OCI-LY1 (cell line): Measurements from ENCODE around the gene ERAS.

Experiments used
- H2AFZ ChIP-seq: fragments of 200-600 bp; sonication (generic), shearing (Covaris generic); 2 replicates; pipeline ENCODE4 v1.6.0; 2014; ENCODE audit warnings: antibody characterized with exemption, mild to moderate bottlenecking, low read length
- H3F3A ChIP-seq: fragments of 200-600 bp; sonication (generic), shearing (Covaris generic); 2 replicates; pipeline ENCODE4 v1.6.0; 2014; ENCODE audit warnings: mild to moderate bottlenecking, antibody characterized with exemption, low read length, moderate library complexity; ENCODE audit not compliant: insufficient read depth
- H3K27ac ChIP-seq: fragments of 200-600 bp; sonication (generic); 2 replicates; pipeline ENCODE4 v1.5.1; 2014; ENCODE audit warnings: low read length, mixed run types, mild to moderate bottlenecking, low read depth; ENCODE audit not compliant: poor library complexity, severe bottlenecking
- H3K27me3 ChIP-seq: fragments of 200-600 bp; sonication (generic); 2 replicates; pipeline ENCODE4 v1.6.0; 2014; ENCODE audit warnings: antibody characterized with exemption, mild to moderate bottlenecking, low read length, moderate library complexity; ENCODE audit not compliant: insufficient read depth
- H3K36me3 ChIP-seq: fragments of 200-600 bp; sonication (generic); 2 replicates; pipeline ENCODE4 v1.6.1; 2014; ENCODE audit warnings: mild to moderate bottlenecking, antibody characterized with exemption, low read length, moderate library complexity, mixed read lengths; ENCODE audit not compliant: insufficient read depth
- H3K4me1 ChIP-seq: fragments of 200-600 bp; sonication (generic); 2 replicates; pipeline ENCODE4 v1.5.1; 2014; ENCODE audit warnings: mild to moderate bottlenecking, low read length, moderate library complexity; ENCODE audit not compliant: insufficient read depth, severe bottlenecking
- H3K4me2 ChIP-seq: fragments of 200-600 bp; sonication (generic), shearing (Covaris generic); 2 replicates; pipeline ENCODE4 v1.6.1; 2014; ENCODE audit warnings: low read length
- H3K4me3 ChIP-seq: fragments of 200-600 bp; sonication (generic); 2 replicates; pipeline ENCODE4 v1.5.1; 2014; ENCODE audit warnings: low read length, low read depth, mild to moderate bottlenecking, mixed read lengths; ENCODE audit not compliant: poor library complexity, severe bottlenecking
- H3K79me2 ChIP-seq: fragments of 200-600 bp; shearing (Covaris generic); 2 replicates; pipeline ENCODE4 v1.6.1; 2016; ENCODE audit warnings: mixed run types, low read length, mixed read lengths; ENCODE audit not compliant: insufficient read depth
- H3K9ac ChIP-seq: fragments of 200-600 bp; sonication (generic), shearing (Covaris generic); 2 replicates; pipeline ENCODE4 v1.6.1; 2014; ENCODE audit warnings: mild to moderate bottlenecking, low read length, mixed read lengths
- H3K9me2 ChIP-seq: fragments of 200-600 bp; sonication (generic), shearing (Covaris generic); 2 replicates; pipeline ENCODE4 v1.6.1; 2014; ENCODE audit warnings: low read depth, mild to moderate bottlenecking, low read length, mixed read lengths
- H3K9me3 ChIP-seq: fragments of 200-600 bp; shearing (Covaris generic); 2 replicates; pipeline ENCODE4 v1.6.1; 2014; ENCODE audit warnings: low read length, mixed read lengths
- H4K20me1 ChIP-seq: fragments of 200-600 bp; sonication (generic), shearing (Covaris generic); 2 replicates; pipeline ENCODE4 v1.6.0; 2016; ENCODE audit warnings: mild to moderate bottlenecking, low read length; ENCODE audit not compliant: insufficient read depth
- EZH2 ChIP-seq: fragments of 200-600 bp; sonication (generic), shearing (Covaris generic); IDR thresholded peaks from 2 replicates; pipeline ENCODE4 v1.8.0; 2017; ENCODE audit warnings: borderline replicate concordance, mixed run types, mild to moderate bottlenecking, antibody characterized with exemption, low read length, moderate library complexity, mixed read lengths
- TF ChIP-seq, protein P1 (sequence below): fragments of 200-600 bp; sonication (generic), shearing (Covaris generic); IDR thresholded peaks from 2 replicates; pipeline ENCODE4 v1.5.1; 2017; ENCODE audit warnings: mild to moderate bottlenecking, antibody characterized with exemption, low read length, moderate library complexity, mixed read lengths

The ERAS gene

DNA sequence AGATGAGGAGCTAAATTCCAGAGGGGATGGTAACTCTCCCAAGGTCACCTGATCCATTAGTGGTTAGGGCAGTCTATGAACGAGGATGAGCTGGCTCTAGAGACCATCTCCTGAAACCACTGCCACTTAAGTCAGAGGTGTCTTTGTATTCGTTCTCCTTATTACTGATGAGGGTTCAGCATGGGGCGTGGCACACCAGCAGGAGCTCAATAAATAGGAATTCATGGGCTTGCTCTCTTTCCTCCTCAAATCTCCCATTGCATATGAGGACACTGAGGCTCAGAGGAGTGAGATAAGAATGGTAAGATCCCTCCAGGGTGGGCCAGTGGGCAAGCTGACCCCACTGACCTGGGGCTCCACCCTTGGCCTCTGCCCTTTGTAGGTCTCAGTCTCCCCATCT is 41.6 kb upstream of the ERAS start:
- no peaks in the 10 kb centered on the region for H3K79me2 ChIP-seq
- no peak overlapping the region for H3K4me3 ChIP-seq
- H2AFZ ChIP-seq: no peak overlapping the region
- H3K4me1 ChIP-seq: no peaks in the 10 kb centered on the region
- no peaks in the 10 kb centered on the region for H4K20me1 ChIP-seq
- no peak overlapping the region for H3K27ac ChIP-seq
- no peaks in the 10 kb centered on the region for H3K9me2 ChIP-seq
- H3F3A ChIP-seq: no peaks in the 10 kb centered on the region
- no peaks in the 10 kb centered on the region for H3K9me3 ChIP-seq
- H3K36me3 ChIP-seq: no peaks in the 10 kb centered on the region
- no peak overlapping the region for H3K9ac ChIP-seq
- H3K27me3 ChIP-seq: no peaks in the 10 kb centered on the region
- no peak overlapping the region for H3K4me2 ChIP-seq
- no peak for TF ChIP-seq EZH2
- TF ChIP-seq, protein P1, sequence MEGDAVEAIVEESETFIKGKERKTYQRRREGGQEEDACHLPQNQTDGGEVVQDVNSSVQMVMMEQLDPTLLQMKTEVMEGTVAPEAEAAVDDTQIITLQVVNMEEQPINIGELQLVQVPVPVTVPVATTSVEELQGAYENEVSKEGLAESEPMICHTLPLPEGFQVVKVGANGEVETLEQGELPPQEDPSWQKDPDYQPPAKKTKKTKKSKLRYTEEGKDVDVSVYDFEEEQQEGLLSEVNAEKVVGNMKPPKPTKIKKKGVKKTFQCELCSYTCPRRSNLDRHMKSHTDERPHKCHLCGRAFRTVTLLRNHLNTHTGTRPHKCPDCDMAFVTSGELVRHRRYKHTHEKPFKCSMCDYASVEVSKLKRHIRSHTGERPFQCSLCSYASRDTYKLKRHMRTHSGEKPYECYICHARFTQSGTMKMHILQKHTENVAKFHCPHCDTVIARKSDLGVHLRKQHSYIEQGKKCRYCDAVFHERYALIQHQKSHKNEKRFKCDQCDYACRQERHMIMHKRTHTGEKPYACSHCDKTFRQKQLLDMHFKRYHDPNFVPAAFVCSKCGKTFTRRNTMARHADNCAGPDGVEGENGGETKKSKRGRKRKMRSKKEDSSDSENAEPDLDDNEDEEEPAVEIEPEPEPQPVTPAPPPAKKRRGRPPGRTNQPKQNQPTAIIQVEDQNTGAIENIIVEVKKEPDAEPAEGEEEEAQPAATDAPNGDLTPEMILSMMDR: no peak

- Histone ChIP-seq H2AFZ (no peak overlapping the region), H3K4me2 (no peak overlapping the region), H3F3A (no peaks in the 10 kb centered on the region), H3K4me3 (no peak overlapping the region), H3K79me2 (no peaks in the 10 kb centered on the region), H3K27me3 (no peaks in the 10 kb centered on the region), H3K27ac (no peak overlapping the region), H4K20me1 (no peaks in the 10 kb centered on the region), H3K4me1 (no peaks in the 10 kb centered on the region), H3K9me2 (no peaks in the 10 kb centered on the region), H3K9me3 (no peaks in the 10 kb centered on the region), H3K36me3 (no peaks in the 10 kb centered on the region), H3K9ac (no peak overlapping the region)
- TF ChIP-seq, protein P1: no peak
- TF ChIP-seq EZH2: no peak
These were observed 41.1 kb upstream of the ERAS start for GRCh38 chrX:48785186-48785539.

- Histone ChIP-seq H3K36me3 (no peaks in the 10 kb centered on the region), H3K27me3 (no peaks in the 10 kb centered on the region), H3K9me3 (no peaks in the 10 kb centered on the region), H4K20me1 (no peaks in the 10 kb centered on the region), H3K4me3 (no peak overlapping the region), H3K27ac (no peak overlapping the region), H3K4me2 (no peak overlapping the region), H2AFZ (no peak overlapping the region), H3K9ac (no peak overlapping the region), H3K79me2 (no peaks in the 10 kb centered on the region), H3K4me1 (no peaks in the 10 kb centered on the region), H3K9me2 (no peaks in the 10 kb centered on the region), H3F3A (no peaks in the 10 kb centered on the region)
- TF ChIP-seq, protein P1: no peak
- no peak for TF ChIP-seq EZH2
These were observed 40.6 kb upstream of the ERAS start for GRCh38 chrX:48785540-48786214.
